ENCODE measurements around the gene MAP1A.
A peak's percentile ranks its signal among the peaks of the same experiment; 100 is the strongest.

Gene MAP1A

GRCh38 chr15:43511012-43511885 lies 6.2 kb upstream of the MAP1A start:
- H3K4me3 ChIP-seq (ENCODE audit: low read length): peak overlapping the region; percentile 82
- no peaks in the 10 kb centered on the region for H3K27me3 ChIP-seq (replicated peaks; ENCODE audit: control insufficient read depth, insufficient read depth, low read length)
- peak overlapping the region; percentile 85 for H3K9ac ChIP-seq (ENCODE audit: low read length)
- H3K4me1 ChIP-seq (ENCODE audit: control insufficient read depth, insufficient read depth, low read length): peaks cover 49% of the 10 kb centered on the region
- DNase-seq (ENCODE audit: low read depth): peak; percentile 58
- no peaks in the 10 kb centered on the region for H3K36me3 ChIP-seq (ENCODE audit: control insufficient read depth, insufficient read depth, low read length, severe bottlenecking)
- no peaks in the 10 kb centered on the region for H3K9me3 ChIP-seq (ENCODE audit: control insufficient read depth, low read length)

DNA sequence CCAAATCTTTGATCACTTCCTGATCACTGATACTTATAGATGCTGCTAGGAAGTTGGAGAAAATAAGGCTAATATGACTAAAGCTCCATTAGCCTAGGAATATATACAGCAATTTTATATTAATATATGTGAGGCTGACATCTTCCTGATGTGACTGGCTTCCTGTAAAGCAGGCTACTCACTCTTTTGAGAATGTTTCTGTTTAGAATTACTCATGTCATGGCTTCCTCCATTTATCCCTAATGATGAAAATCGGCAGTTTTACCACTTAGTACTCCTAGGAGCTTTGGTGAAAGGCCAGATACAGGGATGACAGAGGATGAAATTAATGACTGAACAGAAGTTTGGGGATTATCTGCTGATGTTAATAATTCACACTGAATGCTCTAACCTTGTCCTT lies 3.9 kb upstream of the MAP1A start:
- no peaks in the 10 kb centered on the region for H3K36me3 ChIP-seq (ENCODE audit: control insufficient read depth, insufficient read depth, low read length, severe bottlenecking)
- DNase-seq (ENCODE audit: low read depth): no peak
- peaks cover 55% of the 10 kb centered on the region for H3K4me1 ChIP-seq (ENCODE audit: control insufficient read depth, insufficient read depth, low read length)
- H3K9ac ChIP-seq (ENCODE audit: low read length): peak overlapping the region; percentile 22
- no peaks in the 10 kb centered on the region for H3K27me3 ChIP-seq (replicated peaks; ENCODE audit: control insufficient read depth, insufficient read depth, low read length)
- H3K9me3 ChIP-seq (ENCODE audit: control insufficient read depth, low read length): no peaks in the 10 kb centered on the region
- H3K4me3 ChIP-seq (ENCODE audit: low read length): no peak overlapping the region

GRCh38 chr15:43514241-43515057 lies 3.0 kb upstream of the MAP1A start:
- Histone ChIP-seq H3K9ac (ENCODE audit: low read length) (peak overlapping the region; percentile 22), H3K36me3 (ENCODE audit: control insufficient read depth, insufficient read depth, low read length, severe bottlenecking) (no peaks in the 10 kb centered on the region)

DNA sequence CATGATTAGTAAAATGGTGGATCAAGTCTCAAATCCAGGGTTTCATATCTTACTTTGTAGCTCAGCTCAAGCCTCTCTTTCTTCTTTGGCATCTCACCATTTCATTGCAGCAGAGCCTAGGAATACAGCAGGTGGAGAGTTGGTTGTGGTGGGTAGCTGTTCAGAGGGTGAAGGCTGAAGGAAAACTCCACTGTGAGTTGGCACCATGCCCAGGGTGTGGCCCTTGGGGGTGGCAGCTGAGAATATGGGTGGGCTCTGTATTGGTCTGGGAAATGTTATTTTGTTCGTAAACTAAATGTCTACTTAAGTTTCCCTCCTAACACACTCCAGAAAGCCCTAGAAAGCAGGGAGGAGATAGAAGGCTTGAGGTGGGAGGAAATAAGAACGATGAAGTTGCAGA lies 1.7 kb upstream of the MAP1A start:
- Histone ChIP-seq H3K4me1 (ENCODE audit: control insufficient read depth, insufficient read depth, low read length) (peaks cover 54% of the 10 kb centered on the region), H3K4me3 (ENCODE audit: low read length) (peak overlapping the region; percentile 95), H3K9me3 (ENCODE audit: control insufficient read depth, low read length) (no peaks in the 10 kb centered on the region), H3K9ac (ENCODE audit: low read length) (peak overlapping the region; percentile 93), H3K27me3 (replicated peaks; ENCODE audit: control insufficient read depth, insufficient read depth, low read length) (no peaks in the 10 kb centered on the region), H3K36me3 (ENCODE audit: control insufficient read depth, insufficient read depth, low read length, severe bottlenecking) (peaks cover 6% of the 10 kb centered on the region)
- DNase-seq (ENCODE audit: low read depth): no peak

More at GRCh38 chr15:43514241-43515057, 3.0 kb upstream of the MAP1A start:
- DNase-seq (ENCODE audit: low read depth): peak; percentile 68
- H3K27me3 ChIP-seq (replicated peaks; ENCODE audit: control insufficient read depth, insufficient read depth, low read length): no peaks in the 10 kb centered on the region
- H3K4me1 ChIP-seq (ENCODE audit: control insufficient read depth, insufficient read depth, low read length): peaks cover 58% of the 10 kb centered on the region
- no peak overlapping the region for H3K4me3 ChIP-seq (ENCODE audit: low read length)
- H3K9me3 ChIP-seq (ENCODE audit: control insufficient read depth, low read length): no peaks in the 10 kb centered on the region

DNA sequence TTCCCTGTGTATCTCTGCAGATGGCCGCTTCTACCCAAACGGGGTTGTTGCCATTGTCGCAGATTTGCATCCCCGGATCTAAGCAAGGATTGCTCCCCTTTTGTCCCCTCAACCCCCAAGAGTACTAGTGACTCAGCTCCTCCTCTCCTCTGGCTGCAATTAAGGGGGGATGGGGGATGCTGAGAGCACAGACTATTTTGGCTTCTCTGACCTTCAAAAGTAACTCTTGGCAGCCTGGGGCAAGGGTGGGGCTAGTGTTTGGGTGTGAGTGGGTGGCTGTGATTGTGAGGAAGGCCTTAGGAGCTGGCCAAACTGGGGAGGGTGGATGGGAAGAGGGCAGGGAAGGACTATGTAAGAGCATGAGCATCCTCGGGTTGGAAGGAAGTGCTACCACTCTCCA lies 1.2 kb upstream of the MAP1A start:
- Histone ChIP-seq H3K9me3 (ENCODE audit: control insufficient read depth, low read length) (no peaks in the 10 kb centered on the region), H3K27me3 (replicated peaks; ENCODE audit: control insufficient read depth, insufficient read depth, low read length) (no peaks in the 10 kb centered on the region), H3K36me3 (ENCODE audit: control insufficient read depth, insufficient read depth, low read length, severe bottlenecking) (peaks cover 10% of the 10 kb centered on the region), H3K9ac (ENCODE audit: low read length) (peak overlapping the region; percentile 93), H3K4me1 (ENCODE audit: control insufficient read depth, insufficient read depth, low read length) (peaks cover 51% of the 10 kb centered on the region), H3K4me3 (ENCODE audit: low read length) (peak overlapping the region; percentile 95)
- DNase-seq (ENCODE audit: low read depth): peak; percentile 64

DNA sequence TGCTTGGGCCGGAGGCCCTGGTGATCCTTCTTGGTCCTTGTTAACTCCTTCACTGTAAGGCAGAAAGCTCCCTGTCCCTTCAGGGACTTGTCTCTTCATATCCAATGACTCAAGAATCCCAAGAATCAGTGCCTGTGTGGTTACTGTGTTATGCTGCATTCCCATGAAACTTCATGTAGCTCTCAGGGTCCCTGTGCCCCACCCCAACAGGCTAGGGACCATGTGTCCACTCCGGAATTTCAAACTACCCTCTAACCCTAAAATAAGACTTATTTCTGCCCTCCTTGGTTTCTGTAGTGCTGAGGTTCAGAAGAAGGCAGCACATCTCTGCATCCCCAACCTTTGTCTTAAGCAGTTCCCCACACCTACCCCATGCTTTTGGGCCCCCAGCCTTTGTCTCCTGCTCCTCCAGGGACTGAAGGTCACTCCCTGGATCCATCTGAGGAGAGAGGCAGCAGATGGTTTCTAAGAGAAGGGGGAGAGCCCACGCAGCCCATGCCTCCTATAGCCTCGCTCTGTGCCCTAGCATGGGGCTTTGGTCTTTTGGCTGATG lies 531 bp upstream of the MAP1A start:
- Histone ChIP-seq H3K27me3 (replicated peaks; ENCODE audit: control insufficient read depth, insufficient read depth, low read length) (no peaks in the 10 kb centered on the region), H3K4me3 (ENCODE audit: low read length) (peak overlapping the region; percentile 95), H3K9me3 (ENCODE audit: control insufficient read depth, low read length) (no peaks in the 10 kb centered on the region), H3K4me1 (ENCODE audit: control insufficient read depth, insufficient read depth, low read length) (peaks cover 45% of the 10 kb centered on the region), H3K9ac (ENCODE audit: low read length) (peak overlapping the region; percentile 93), H3K36me3 (ENCODE audit: control insufficient read depth, insufficient read depth, low read length, severe bottlenecking) (peaks cover 17% of the 10 kb centered on the region)
- DNase-seq (ENCODE audit: low read depth): peak; percentile 73

- peak overlapping the region; percentile 95 for H3K4me3 ChIP-seq (ENCODE audit: low read length)
- DNase-seq (ENCODE audit: low read depth): peak; percentile 67
- peaks cover 31% of the 10 kb centered on the region for H3K36me3 ChIP-seq (ENCODE audit: control insufficient read depth, insufficient read depth, low read length, severe bottlenecking)
- H3K9me3 ChIP-seq (ENCODE audit: control insufficient read depth, low read length): no peaks in the 10 kb centered on the region
- H3K4me1 ChIP-seq (ENCODE audit: control insufficient read depth, insufficient read depth, low read length): peaks cover 44% of the 10 kb centered on the region
- peak overlapping the region; percentile 93 for H3K9ac ChIP-seq (ENCODE audit: low read length)
- H3K27me3 ChIP-seq (replicated peaks; ENCODE audit: control insufficient read depth, insufficient read depth, low read length): no peaks in the 10 kb centered on the region
These were observed 871 bp downstream of the MAP1A start for GRCh38 chr15:43518197-43518761.

DNA sequence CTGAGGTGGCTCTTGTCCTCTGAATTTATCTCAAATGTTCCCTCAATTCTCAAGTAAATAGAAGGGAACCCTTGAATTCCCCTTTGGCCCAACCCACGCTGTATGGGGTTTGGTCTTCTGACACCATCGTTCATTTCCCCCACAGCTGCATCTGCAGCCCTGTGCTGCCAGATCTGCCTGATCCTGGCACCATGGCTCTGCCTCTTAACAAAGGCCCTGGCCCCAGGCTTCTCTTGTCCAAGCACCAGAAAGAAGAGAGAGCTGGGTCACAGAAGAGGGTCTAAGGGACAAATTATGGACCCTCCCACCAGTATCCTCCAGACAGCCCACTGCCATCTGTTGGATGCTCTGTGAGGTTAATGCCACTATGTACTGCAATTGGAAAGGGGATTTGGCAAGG lies 1.8 kb downstream of the MAP1A start:
- Histone ChIP-seq H3K4me1 (ENCODE audit: control insufficient read depth, insufficient read depth, low read length) (peaks cover 35% of the 10 kb centered on the region), H3K4me3 (ENCODE audit: low read length) (peak overlapping the region; percentile 95), H3K36me3 (ENCODE audit: control insufficient read depth, insufficient read depth, low read length, severe bottlenecking) (peaks cover 40% of the 10 kb centered on the region), H3K9ac (ENCODE audit: low read length) (peak overlapping the region; percentile 93), H3K9me3 (ENCODE audit: control insufficient read depth, low read length) (no peaks in the 10 kb centered on the region), H3K27me3 (replicated peaks; ENCODE audit: control insufficient read depth, insufficient read depth, low read length) (no peaks in the 10 kb centered on the region)
- DNase-seq (ENCODE audit: low read depth): no peak

GRCh38 chr15:43520138-43520537 lies 2.7 kb downstream of the MAP1A start:
- Histone ChIP-seq H3K4me1 (ENCODE audit: control insufficient read depth, insufficient read depth, low read length) (peaks cover 30% of the 10 kb centered on the region), H3K9ac (ENCODE audit: low read length) (no peak overlapping the region), H3K4me3 (ENCODE audit: low read length) (no peak overlapping the region), H3K36me3 (ENCODE audit: control insufficient read depth, insufficient read depth, low read length, severe bottlenecking) (peaks cover 50% of the 10 kb centered on the region), H3K27me3 (replicated peaks; ENCODE audit: control insufficient read depth, insufficient read depth, low read length) (no peaks in the 10 kb centered on the region), H3K9me3 (ENCODE audit: control insufficient read depth, low read length) (no peaks in the 10 kb centered on the region)
- DNase-seq (ENCODE audit: low read depth): no peak

GRCh38 chr15:43521419-43521818 lies 4.0 kb downstream of the MAP1A start:
- H3K4me3 ChIP-seq (ENCODE audit: low read length): no peak overlapping the region
- H3K9ac ChIP-seq (ENCODE audit: low read length): no peak overlapping the region
- peaks cover 62% of the 10 kb centered on the region for H3K36me3 ChIP-seq (ENCODE audit: control insufficient read depth, insufficient read depth, low read length, severe bottlenecking)
- no peak for DNase-seq (ENCODE audit: low read depth)
- H3K4me1 ChIP-seq (ENCODE audit: control insufficient read depth, insufficient read depth, low read length): peaks cover 18% of the 10 kb centered on the region
- H3K27me3 ChIP-seq (replicated peaks; ENCODE audit: control insufficient read depth, insufficient read depth, low read length): no peaks in the 10 kb centered on the region
- no peaks in the 10 kb centered on the region for H3K9me3 ChIP-seq (ENCODE audit: control insufficient read depth, low read length)

GRCh38 chr15:43522247-43522646 lies 4.8 kb downstream of the MAP1A start:
- no peak overlapping the region for H3K4me3 ChIP-seq (ENCODE audit: low read length)
- no peak for DNase-seq (ENCODE audit: low read depth)
- peaks cover 10% of the 10 kb centered on the region for H3K4me1 ChIP-seq (ENCODE audit: control insufficient read depth, insufficient read depth, low read length)
- no peaks in the 10 kb centered on the region for H3K9me3 ChIP-seq (ENCODE audit: control insufficient read depth, low read length)
- no peak overlapping the region for H3K9ac ChIP-seq (ENCODE audit: low read length)
- H3K27me3 ChIP-seq (replicated peaks; ENCODE audit: control insufficient read depth, insufficient read depth, low read length): no peaks in the 10 kb centered on the region
- peaks cover 65% of the 10 kb centered on the region for H3K36me3 ChIP-seq (ENCODE audit: control insufficient read depth, insufficient read depth, low read length, severe bottlenecking)

All from adipocyte (in vitro differentiated cells).